ENCODE data around the gene AP3S2. TPM values are rescaled to one million over a fixed set of nuclear protein-coding genes. Genes with fewer than 3 reads are reported as not detected.

The AP3S2 gene
- total RNA-seq, 1 experiment from 2014 or later = 35.7 TPM

- H3K27ac Mint-ChIP-seq = no peak overlapping the region
- ChIA-PET CTCF (interaction anchor here (1.0 kb wide), 1 partner anchor 29 kb away, joined by 3 read pairs; no protein-coding TSS in a partner anchor), POLR2A (no interaction called here)
- no peak for DNase-seq (ENCODE audit: low spot score)
- no peaks in the 10 kb centered on the region for H3K36me3 Mint-ChIP-seq
- H3K27me3 Mint-ChIP-seq (ENCODE audit: low read depth) = no peaks in the 10 kb centered on the region; the same call in 1 of the 2 replicates
- no peaks in the 10 kb centered on the region for H3K4me1 Mint-ChIP-seq
- no peak overlapping the region for H3K4me3 Mint-ChIP-seq
- no peak for TF ChIP-seq ATF6 (CRISPR knock-in tag; IDR thresholded peaks at IDR 0.05)
- no peak for TF ChIP-seq ETV6 (CRISPR knock-in tag; IDR thresholded peaks at IDR 0.05)
- TF ChIP-seq NR3C1 (CRISPR knock-in tag; conservative IDR thresholded peaks at IDR 0.05; ENCODE audit: low read depth) = no peak
- no peak for TF ChIP-seq TCF7 (CRISPR knock-in tag; IDR thresholded peaks at IDR 0.05; ENCODE audit: low read depth)
- TF ChIP-seq SMAD3 (CRISPR knock-in tag; IDR thresholded peaks at IDR 0.05; ENCODE audit: borderline replicate concordance) = no peak
- TF ChIP-seq CREB1 (CRISPR knock-in tag; IDR thresholded peaks at IDR 0.05) = no peak
- TF ChIP-seq ZNF416 (CRISPR knock-in tag; IDR thresholded peaks at IDR 0.05) = no peak
- no peak for TF ChIP-seq ZNF121 (CRISPR knock-in tag; IDR thresholded peaks at IDR 0.05)
- TF ChIP-seq MLX (CRISPR knock-in tag; IDR thresholded peaks at IDR 0.05) = no peak
- TF ChIP-seq ERG (CRISPR knock-in tag; IDR thresholded peaks at IDR 0.05) = no peak
- TF ChIP-seq, protein P1, sequence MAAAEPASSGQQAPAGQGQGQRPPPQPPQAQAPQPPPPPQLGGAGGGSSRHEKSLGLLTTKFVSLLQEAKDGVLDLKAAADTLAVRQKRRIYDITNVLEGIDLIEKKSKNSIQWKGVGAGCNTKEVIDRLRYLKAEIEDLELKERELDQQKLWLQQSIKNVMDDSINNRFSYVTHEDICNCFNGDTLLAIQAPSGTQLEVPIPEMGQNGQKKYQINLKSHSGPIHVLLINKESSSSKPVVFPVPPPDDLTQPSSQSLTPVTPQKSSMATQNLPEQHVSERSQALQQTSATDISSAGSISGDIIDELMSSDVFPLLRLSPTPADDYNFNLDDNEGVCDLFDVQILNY (CRISPR knock-in tag; IDR thresholded peaks at IDR 0.05) = no peak
- TF ChIP-seq ELF4 (CRISPR knock-in tag; IDR thresholded peaks at IDR 0.05; ENCODE audit: low read depth) = no peak
- no peak for TF ChIP-seq NR1H2 (CRISPR knock-in tag; IDR thresholded peaks at IDR 0.05)
- H3K9me3 Mint-ChIP-seq = no peaks in the 10 kb centered on the region
- ATAC-seq = no peak
Measured at GRCh38 chr15:89903858-89904130, 10.0 kb upstream of the AP3S2 start.

GRCh38 chr15:89903015-89903857 lies 9.4 kb upstream of the AP3S2 start:
- Mint-ChIP-seq H3K4me3 (no peak overlapping the region), H3K36me3 (no peaks in the 10 kb centered on the region), H3K4me1 (peaks cover 3% of the 10 kb centered on the region), H3K27me3 (ENCODE audit: low read depth) (no peaks in the 10 kb centered on the region; the same call in 1 of the 2 replicates), H3K9me3 (no peaks in the 10 kb centered on the region), H3K27ac (no peak overlapping the region)
- ChIA-PET POLR2A (no interaction called here), CTCF (interaction anchor here (0.6 to 1.0 kb wide), 2 partner anchors 28 to 68 kb away, joined by 3 read pairs; no protein-coding TSS in a partner anchor)
- ATAC-seq (no peak), DNase-seq (ENCODE audit: low spot score) (no peak)
- TF ChIP-seq USF1 (CRISPR knock-in tag; IDR thresholded peaks at IDR 0.05) = no peak
- no peak for TF ChIP-seq USF2 (CRISPR knock-in tag; IDR thresholded peaks at IDR 0.05)
- TF ChIP-seq, protein P2, sequence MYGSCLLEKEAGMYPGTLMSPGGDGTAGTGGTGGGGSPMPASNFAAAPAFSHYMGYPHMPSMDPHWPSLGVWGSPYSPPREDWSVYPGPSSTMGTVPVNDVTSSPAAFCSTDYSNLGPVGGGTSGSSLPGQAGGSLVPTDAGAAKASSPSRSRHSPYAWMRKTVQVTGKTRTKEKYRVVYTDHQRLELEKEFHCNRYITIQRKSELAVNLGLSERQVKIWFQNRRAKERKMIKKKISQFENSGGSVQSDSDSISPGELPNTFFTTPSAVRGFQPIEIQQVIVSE (CRISPR knock-in tag; IDR thresholded peaks at IDR 0.05; ENCODE audit: borderline replicate concordance) = no peak
- TF ChIP-seq NR1H2 (CRISPR knock-in tag; IDR thresholded peaks at IDR 0.05) = no peak
- no peak for TF ChIP-seq ZNF416 (CRISPR knock-in tag; IDR thresholded peaks at IDR 0.05)
- no peak for TF ChIP-seq FOXJ3 (CRISPR knock-in tag; IDR thresholded peaks at IDR 0.05; ENCODE audit: borderline replicate concordance)
- no peak for TF ChIP-seq STAT6 (CRISPR knock-in tag; conservative IDR thresholded peaks at IDR 0.05; ENCODE audit: low read depth)
- TF ChIP-seq ESRRA (CRISPR knock-in tag; IDR thresholded peaks at IDR 0.05; ENCODE audit: borderline replicate concordance) = no peak
